Heart left ventricle (tissue), 16 donors: ENCODE data around the gene ABCC3. TPM values are rescaled to one million over a fixed set of nuclear protein-coding genes. Genes with fewer than 3 reads are reported as not detected.

ENCODE experiments used
- ATAC-seq, 4 donors: fragments of 200-7000 bp; cut with Tn5 transposase; one replicate each; pipeline ENCODE4 v1.9.1; 2020 to 2022; ENCODE audit warnings: moderate library complexity in 4 of 4, mild to moderate bottlenecking in 3 of 4, moderate number of reproducible peaks in 1 of 4
- DNase-seq, 5 donors: peaks; one replicate each; pipeline ENCODE4 v3.0.0-alpha.2; 2020
- H3K27ac ChIP-seq, 12 donors: fragments of 200-600 bp; sonication (generic) in 4 of 12; one replicate each; pipeline versions ENCODE4 v1.5.0 to v1.8.0; 2016 to 2022; ENCODE audit warnings: mild to moderate bottlenecking in 2 of 12
- H3K27me3 ChIP-seq, 9 donors: fragments of 200-600 bp; sonication (generic) in 2 of 9; one replicate each; pipeline versions ENCODE4 v1.5.1 to v1.8.0; 2016 to 2022; ENCODE audit warnings: mild to moderate bottlenecking in 3 of 9
- H3K36me3 ChIP-seq, 9 donors: fragments of 200-600 bp; sonication (generic) in 2 of 9; one replicate each; pipeline versions ENCODE4 v1.5.0 to v1.8.0; 2018 to 2022; ENCODE audit warnings: mild to moderate bottlenecking in 2 of 9
- H3K4me1 ChIP-seq, 12 donors: fragments of 200-600 bp; sonication (generic) in 4 of 12; one replicate each; pipeline versions ENCODE4 v1.5.0 to v1.8.0; 2016 to 2022; ENCODE audit warnings: mild to moderate bottlenecking in 3 of 12
- H3K4me3 ChIP-seq, 12 donors: fragments of 200-600 bp; sonication (generic) in 4 of 12; one replicate each; pipeline versions ENCODE4 v1.5.0 to v1.8.0; 2017 to 2022; ENCODE audit warnings: mild to moderate bottlenecking in 9 of 12, moderate library complexity in 4 of 12
- H3K9me3 ChIP-seq, 12 donors: fragments of 200-600 bp; sonication (generic) in 4 of 12; one replicate each; pipeline versions ENCODE4 v1.5.0 to v1.8.0; 2016 to 2022; ENCODE audit warnings: mild to moderate bottlenecking in 1 of 12
- POLR2A ChIP-seq, 2 donors: fragments of 450-650 bp; IDR thresholded peaks; one replicate each; pipeline ENCODE4 v1.6.1; 2017; ENCODE audit warnings: antibody characterized with exemption in 2 of 2, mild to moderate bottlenecking in 2 of 2, moderate library complexity in 2 of 2
- WGBS, 4 donors: extraction: QIAGEN DNeasy Blood & Tissue Kit in 2 of 4; methylation state at CpG; one replicate each; pipeline versions ENCODE4 v1.1.5 to v1.1.7; 2013 to 2018; 5-methylcytosine and 5-hydroxymethylcytosine counted together
- intact Hi-C, 10 donors: fragments of 100-400 bp; cut with DNase I; formaldehyde crosslinking; loops; one replicate each; pipeline versions ENCODE4 v1.11.1 to v1.14.2; 2022
- polyA plus RNA-seq, 2 donors: library from polyadenylated mRNA; stranded (reverse); fragments of 200-250 nt; gene quantifications; one replicate each; pipeline ENCODE4 v1.2.3, GENCODE V29; 2013
- total RNA-seq, 9 donors: library from RNA; depleted of rRNA in 2 of 9; stranded (reverse); fragments of >200 nt in 2 of 9; fragmentation: NEBNext Ultra II Directional in 3 of 9; extraction: Animal tissue kit (Norgen Biotek cat#: 25700) in 3 of 9; gene quantifications; one replicate each; pipeline versions ENCODE4 v1.1.0 to v1.2.4, GENCODE V29; 2016 to 2023
- TF ChIP-seq, protein P1 (sequence below), 12 donors: fragments of 200-600 bp; sonication (generic) in 4 of 12; IDR thresholded peaks; one replicate each; pipeline versions ENCODE4 v1.5.0 to v1.8.0; 2018 to 2022; ENCODE audit warnings: antibody characterized with exemption in 12 of 12, mild to moderate bottlenecking in 5 of 12
- donor health status: ischemic (EF 13 %, LVEDD 7.1; RV severe dilation, severe dysfunction).
- donor health status: healthy with polysubstance abuse.
- donor health status: DM: no; HTN: yes; CAD: no.
- donor health status: DM: no; HTN: no; CAD: no.
- donor health status: ischemic (EF 25% LVEDD 6.9; RV normal size, moderate dysfunction).
- donor health status: ischemic (EF 25% LVEDD 5.7; RV mildly dilated, moderate dysfunction).
- donor health status: healthy.
- donor health status: DM: yes; HTN: yes; CAD: no.
- donor health status: ischemic (EF 35%, LVEDD 5.7; RV mildly dilated, moderate dysfunction).
- donor health status: nonischemic (EF 11% LVEDD 7.7; RV severe dilation, severe dysfunction).
- donor health status: DM: yes; HTN: yes; CAD: no.
- donor health status: PGD.
- donor health status: ischemic (EF 29% LVEDD 5.4; RV normal size, mild dysfunction).
- donor health status: nonischemic (EF 23%, LVEDD 6.1; RV moderate dilation, normal function).

ABCC3 gene
- total and polyA plus RNA-seq, 11 donors: 0.20 to 21.6 (median 1.3) TPM; not detected in 1

DNA sequence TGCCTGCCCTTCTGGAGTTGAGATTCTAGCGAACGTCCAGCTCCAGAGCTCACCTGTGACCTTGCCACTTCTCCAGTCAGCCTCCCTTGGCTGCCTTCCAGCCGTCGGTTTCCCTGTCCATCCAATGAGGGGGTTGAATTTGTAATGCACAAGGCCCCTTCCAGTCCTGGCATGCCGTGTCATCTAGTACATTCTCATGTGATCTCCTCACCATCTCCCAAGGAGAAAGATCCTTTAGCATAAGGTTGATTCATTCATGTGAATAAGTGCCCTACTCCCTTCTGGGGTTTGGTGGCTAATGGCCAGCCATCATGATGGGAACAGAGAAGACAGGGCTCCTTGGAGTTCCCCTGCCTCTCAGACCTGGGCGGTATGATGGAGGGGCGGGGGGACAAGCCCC, 18.9 kb upstream of the ABCC3 start:
- no peak for ATAC-seq
- Histone ChIP-seq H3K9me3 (no peaks in the 10 kb centered on the region), H3K4me3 (no peak overlapping the region), H3K4me1 (peaks cover 0 to 14% (median 0%) of the 10 kb centered on the region in 12 donors), H3K36me3 (no peaks in the 10 kb centered on the region), H3K27ac (no peak overlapping the region), H3K27me3 (peaks cover 0 to 2% (median 0%) of the 10 kb centered on the region in 9 donors)
- DNase-seq: no peak
- TF ChIP-seq, protein P1, sequence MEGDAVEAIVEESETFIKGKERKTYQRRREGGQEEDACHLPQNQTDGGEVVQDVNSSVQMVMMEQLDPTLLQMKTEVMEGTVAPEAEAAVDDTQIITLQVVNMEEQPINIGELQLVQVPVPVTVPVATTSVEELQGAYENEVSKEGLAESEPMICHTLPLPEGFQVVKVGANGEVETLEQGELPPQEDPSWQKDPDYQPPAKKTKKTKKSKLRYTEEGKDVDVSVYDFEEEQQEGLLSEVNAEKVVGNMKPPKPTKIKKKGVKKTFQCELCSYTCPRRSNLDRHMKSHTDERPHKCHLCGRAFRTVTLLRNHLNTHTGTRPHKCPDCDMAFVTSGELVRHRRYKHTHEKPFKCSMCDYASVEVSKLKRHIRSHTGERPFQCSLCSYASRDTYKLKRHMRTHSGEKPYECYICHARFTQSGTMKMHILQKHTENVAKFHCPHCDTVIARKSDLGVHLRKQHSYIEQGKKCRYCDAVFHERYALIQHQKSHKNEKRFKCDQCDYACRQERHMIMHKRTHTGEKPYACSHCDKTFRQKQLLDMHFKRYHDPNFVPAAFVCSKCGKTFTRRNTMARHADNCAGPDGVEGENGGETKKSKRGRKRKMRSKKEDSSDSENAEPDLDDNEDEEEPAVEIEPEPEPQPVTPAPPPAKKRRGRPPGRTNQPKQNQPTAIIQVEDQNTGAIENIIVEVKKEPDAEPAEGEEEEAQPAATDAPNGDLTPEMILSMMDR (IDR thresholded peaks at IDR 0.05): no peak
- no peak for TF ChIP-seq POLR2A (IDR thresholded peaks at IDR 0.05)
- WGBS, 4 donors: 70 to 78% (median 74%) methylated on average over 5 to 7 of the region's 7 CpGs
- intact Hi-C loops: loop anchor here in 1 of 10 donors (5.0 kb wide), 1 partner anchor 64 kb away; no protein-coding TSS in a partner anchor

DNA sequence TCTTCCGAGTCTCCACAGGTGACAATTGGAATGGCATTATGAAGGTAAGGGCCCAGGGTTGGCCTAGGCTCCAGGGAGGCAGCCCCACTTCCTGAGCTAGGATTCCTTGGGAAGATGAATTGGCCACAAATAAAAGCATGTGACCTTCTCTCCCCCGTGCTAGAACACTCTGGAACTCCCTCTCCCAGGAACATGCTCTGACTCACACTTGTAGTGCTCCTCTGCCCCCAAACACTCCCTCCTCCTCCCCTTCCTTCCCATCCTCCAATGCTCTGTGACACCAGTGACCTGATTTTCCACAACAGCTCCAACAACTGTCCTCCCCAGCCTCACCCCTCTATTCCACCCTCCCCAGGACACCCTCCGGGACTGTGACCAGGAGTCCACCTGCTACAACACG, 16.4 kb upstream of the ABCC3 start:
- Histone ChIP-seq H3K9me3 (no peaks in the 10 kb centered on the region), H3K36me3 (no peaks in the 10 kb centered on the region), H3K27me3 (peaks cover 0 to 4% (median 0%) of the 10 kb centered on the region in 9 donors), H3K27ac (no peak overlapping the region), H3K4me3 (no peak overlapping the region), H3K4me1 (peaks cover 0 to 14% (median 0%) of the 10 kb centered on the region in 12 donors)
- intact Hi-C loops: loop anchor here in 1 of 10 donors (5.0 kb wide), 1 partner anchor 66 kb away; no protein-coding TSS in a partner anchor
- peak in 1 of 4 donors; percentile 15 for ATAC-seq
- 77 to 79% (median 78%) methylated on average over 4 of the region's 4 CpGs for WGBS, 4 donors
- no peak for DNase-seq
- TF ChIP-seq POLR2A (IDR thresholded peaks at IDR 0.05): no peak
- TF ChIP-seq, protein P1 (IDR thresholded peaks at IDR 0.05): no peak

DNA sequence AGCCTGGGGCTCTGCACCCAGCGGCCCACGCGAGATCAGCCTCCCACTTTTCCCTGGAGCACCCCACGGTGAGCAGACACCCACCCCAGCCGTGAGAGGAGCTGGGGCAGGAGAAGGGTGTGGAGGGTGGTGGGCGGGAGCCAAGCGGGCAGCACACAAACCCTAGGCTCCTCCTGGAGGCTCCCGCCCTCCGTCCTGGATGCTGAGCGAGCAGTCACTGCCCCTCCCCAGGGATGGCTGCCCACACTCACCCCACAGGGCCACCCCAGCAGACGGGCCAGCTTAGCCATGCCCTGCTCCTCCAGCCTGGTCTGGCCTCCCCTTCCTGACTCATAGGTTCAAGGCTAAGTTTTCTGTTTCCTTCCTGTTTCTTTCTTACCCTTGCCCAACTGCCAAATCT, 15.7 kb upstream of the ABCC3 start:
- DNase-seq (no peak), ATAC-seq (peak in 1 of 4 donors; percentile 11)
- TF ChIP-seq, protein P1 (IDR thresholded peaks at IDR 0.05): no peak
- TF ChIP-seq POLR2A (IDR thresholded peaks at IDR 0.05): no peak
- Histone ChIP-seq H3K36me3 (no peaks in the 10 kb centered on the region), H3K4me3 (no peak overlapping the region), H3K27me3 (peaks cover 0 to 4% (median 0%) of the 10 kb centered on the region in 9 donors), H3K27ac (no peak overlapping the region), H3K9me3 (no peaks in the 10 kb centered on the region), H3K4me1 (peaks cover 0 to 9% (median 0%) of the 10 kb centered on the region in 12 donors)
- WGBS, 4 donors: 79 to 90% (median 86%) methylated on average over 7 to 11 of the region's 11 CpGs
- intact Hi-C loops: loop anchor here in 1 of 10 donors (5.0 kb wide), 1 partner anchor 67 kb away; no protein-coding TSS in a partner anchor

DNA sequence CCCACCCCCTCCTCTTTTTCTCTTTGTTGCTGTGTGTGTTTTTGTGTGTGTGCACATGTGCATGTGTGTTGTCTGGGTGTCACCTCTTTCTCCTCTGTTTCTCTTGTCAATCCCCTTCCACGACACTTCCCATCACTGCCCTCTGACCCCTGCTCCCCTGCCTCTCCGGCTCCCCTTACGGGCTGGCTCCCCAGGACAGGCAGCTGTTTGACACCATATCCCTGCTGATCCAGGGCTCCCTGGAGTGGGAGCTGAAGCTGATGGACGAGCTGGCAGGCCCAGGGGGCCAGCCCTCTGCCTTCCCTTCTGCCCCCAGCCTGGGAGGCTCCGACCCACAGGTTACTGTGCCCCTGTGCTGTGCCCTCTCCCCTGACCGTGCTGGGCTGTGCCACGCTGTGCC, 15.2 kb upstream of the ABCC3 start:
- Histone ChIP-seq H3K27me3 (peaks cover 0 to 4% (median 0%) of the 10 kb centered on the region in 9 donors), H3K4me1 (peaks cover 0 to 12% (median 0%) of the 10 kb centered on the region in 12 donors), H3K36me3 (no peaks in the 10 kb centered on the region), H3K4me3 (no peak overlapping the region), H3K9me3 (no peaks in the 10 kb centered on the region), H3K27ac (no peak overlapping the region)
- TF ChIP-seq POLR2A (IDR thresholded peaks at IDR 0.05): no peak
- TF ChIP-seq, protein P1 (IDR thresholded peaks at IDR 0.05): no peak
- intact Hi-C loops: loop anchor here in 1 of 10 donors (5.0 kb wide), 1 partner anchor 67 kb away; no protein-coding TSS in a partner anchor
- DNase-seq (no peak), ATAC-seq (no peak)
- WGBS, 4 donors: 85 to 90% (median 86%) methylated on average over 6 to 7 of the region's 7 CpGs
